Right lung (tissue), 5 donors: Measurements from ENCODE around the gene ABHD12B. TPM values are rescaled to one million over a fixed set of nuclear protein-coding genes. Genes with fewer than 3 reads are reported as not detected.

Experiments used
- polyA plus RNA-seq, 5 donors: library from polyadenylated mRNA; unstranded; fragments of 120-200 nt; gene quantifications; one replicate each; pipeline versions ENCODE4 v1.2.1 to v1.2.3, GENCODE V29; 2013; ENCODE audit warnings: inconsistent platforms in 1 of 5, low replicate concordance in 1 of 5; ENCODE audit not compliant: insufficient read length in 5 of 5, insufficient read depth in 1 of 5

The ABHD12B gene
- polyA plus RNA-seq, 5 donors, result 0.45 to 1.4 (median 0.67) TPM

Other genes starting within 250 kb of the ABHD12B start
- gene SAV1, start 203.7 kb upstream of the ABHD12B start, polyA plus RNA-seq, result 10 to 100 TPM; 35.3 to 44.2 (median 41.3) TPM
- gene NIN, start 40.9 kb upstream of the ABHD12B start, polyA plus RNA-seq, result 10 to 100 TPM; 17.5 to 32.7 (median 27.5) TPM
- 10 to 100 TPM; 12.7 to 21.2 (median 18.1) TPM for gene PYGL, start 72.4 kb downstream of the ABHD12B start, polyA plus RNA-seq
- gene TRIM9, start 223.1 kb downstream of the ABHD12B start, polyA plus RNA-seq, result 1 to 10 TPM in 3 of 5 donors, under 1 TPM in 2; 0.73 to 1.1 (median 1.0) TPM